NT2/D1 (cell line): Measurements from ENCODE around the gene C11orf16.

Source experiments
- YY1 ChIP-seq: IDR thresholded peaks from 2 replicates; pipeline ENCODE4 v1.6.1; 2011; ENCODE audit not compliant: insufficient read length, insufficient read depth
- ZNF274 ChIP-seq: IDR thresholded peaks from 2 replicates; pipeline ENCODE4 v1.6.1; 2011; ENCODE audit warnings: mild to moderate bottlenecking, low read depth, low read length

DNA sequence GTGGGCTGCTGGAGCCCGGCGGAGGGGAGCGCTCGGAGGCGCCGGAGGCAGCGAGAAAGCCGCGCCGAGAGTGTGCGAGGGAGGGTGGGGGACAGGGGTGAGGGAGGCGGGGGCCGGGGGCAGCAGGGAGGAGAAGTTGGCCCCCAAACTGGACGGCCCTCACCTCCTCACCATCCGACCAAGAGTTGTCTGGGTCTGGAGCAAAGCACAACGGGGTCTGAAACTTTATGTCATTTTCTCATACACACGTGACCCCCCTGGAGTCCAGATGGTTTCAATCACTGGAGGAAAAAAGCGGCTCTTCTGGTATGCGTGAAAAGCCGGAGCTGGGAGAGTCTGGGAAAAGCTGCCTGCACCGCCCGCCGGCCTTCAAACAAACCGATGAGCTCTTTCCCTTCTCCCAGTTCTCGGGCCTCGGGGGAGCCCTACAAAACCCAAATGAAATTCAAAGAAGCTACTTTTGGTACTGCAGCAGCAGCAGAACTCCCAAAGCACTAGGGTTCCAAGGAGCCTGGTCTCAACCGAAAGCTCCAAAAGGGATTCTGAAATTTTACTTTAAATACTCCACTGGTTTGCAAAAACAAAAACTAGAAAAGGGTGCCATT is 61.5 kb downstream of the C11orf16 start:
- TF ChIP-seq ZNF274 (no peak), YY1 (no peak)
